GM12864 (cell line): ENCODE data around the gene KIAA0319L.

Experiments used
- DNase-seq: peaks from one replicate; pipeline ENCODE4 v3.0.0-alpha.2; 2011; ENCODE audit warnings: low read depth
- H3K4me3 ChIP-seq: 2 replicates; pipeline ENCODE4 v1.5.1; 2011; ENCODE audit warnings: mild to moderate bottlenecking, low read depth, low read length, control low read depth
- CTCF ChIP-seq: IDR thresholded peaks from 2 replicates; pipeline ENCODE4 v1.5.1; 2011; ENCODE audit warnings: low read depth, mild to moderate bottlenecking, moderate library complexity, low read length, control low read depth, inconsistent platforms; ENCODE audit errors: missing control alignments

KIAA0319L gene

GRCh38 chr1:35567947-35568558, 10.8 kb upstream of the KIAA0319L start:
- no peak for DNase-seq
- H3K4me3 ChIP-seq, result no peak overlapping the region
- no peak for TF ChIP-seq CTCF

- no peak for DNase-seq
- TF ChIP-seq CTCF, result no peak
- H3K4me3 ChIP-seq, result no peak overlapping the region
Measured at GRCh38 chr1:35565742-35566133, 8.5 kb upstream of the KIAA0319L start.

DNA sequence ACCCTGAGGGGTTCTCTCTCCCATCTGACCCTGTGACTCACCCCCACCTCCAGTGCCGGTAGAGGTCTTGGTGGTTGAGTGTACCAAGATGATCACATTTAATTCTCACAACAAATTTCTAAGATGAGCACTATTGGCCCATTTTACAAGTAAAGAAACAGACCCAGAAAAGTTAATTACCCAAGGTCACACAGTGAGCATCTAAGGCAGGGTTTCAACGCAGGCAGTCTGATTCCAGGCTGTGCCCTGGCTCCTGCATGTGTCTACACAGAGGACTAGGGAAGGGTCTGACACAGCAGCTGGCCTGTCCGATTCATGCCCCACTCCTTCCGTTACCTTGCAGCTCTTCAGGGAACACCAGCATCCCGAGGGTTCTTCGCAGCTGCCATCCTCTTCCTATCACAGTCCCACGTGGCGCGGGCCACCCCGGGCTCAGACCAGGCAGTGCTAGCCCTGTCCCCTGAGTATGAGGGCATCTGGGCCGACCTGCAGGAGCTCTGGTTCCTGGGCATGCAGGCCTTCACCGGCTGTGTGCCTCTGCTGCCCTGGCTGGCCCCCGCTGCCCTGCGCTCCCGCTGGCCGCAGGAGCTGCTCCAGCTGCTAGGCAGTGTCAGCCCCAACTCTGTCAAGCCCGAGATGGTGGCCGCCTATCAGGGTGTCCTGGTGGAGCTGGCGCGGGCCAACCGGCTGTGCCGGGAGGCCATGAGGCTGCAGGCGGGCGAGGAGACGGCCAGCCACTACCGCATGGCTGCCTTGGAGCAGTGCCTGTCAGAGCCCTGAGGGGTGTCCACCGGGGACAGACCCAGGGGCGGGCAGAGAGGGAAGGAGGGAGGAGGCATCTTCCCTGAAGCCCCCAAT, 7.9 kb upstream of the KIAA0319L start:
- TF ChIP-seq CTCF, result no peak
- DNase-seq, result no peak
- no peak overlapping the region for H3K4me3 ChIP-seq

- no peak overlapping the region for H3K4me3 ChIP-seq
- peak; percentile 93 for TF ChIP-seq CTCF
- DNase-seq, result peak; percentile 60
Measured at GRCh38 chr1:35564037-35564883, 7.1 kb upstream of the KIAA0319L start.

- no peak for DNase-seq
- no peak overlapping the region for H3K4me3 ChIP-seq
- no peak for TF ChIP-seq CTCF
Measured at GRCh38 chr1:35563166-35563565, 6.0 kb upstream of the KIAA0319L start.

- DNase-seq, result no peak
- no peak overlapping the region for H3K4me3 ChIP-seq
- TF ChIP-seq CTCF, result no peak
Measured at GRCh38 chr1:35561972-35562680, 4.9 kb upstream of the KIAA0319L start.
